ENCODE measurements around the gene HCN3. TPM values are rescaled to one million over a fixed set of nuclear protein-coding genes. Genes with fewer than 3 reads are reported as not detected.
A peak's percentile ranks its signal among the peaks of the same experiment; 100 is the strongest.

The HCN3 gene
- total and polyA plus RNA-seq, 2 donors (not counting 3 experiments of a cell fraction or from before 2014, with no cell fraction given) = 3.3 to 4.1 TPM

- Histone ChIP-seq H4K20me1 (replicated peaks; ENCODE audit: control insufficient read depth, extremely low read depth, insufficient read depth, low read length) (no peaks in the 10 kb centered on the region), H3K4me3 (replicated peaks in 1 of 3; ENCODE audit: insufficient read depth in 1 of 3, low read depth in 1 of 3, low read length in 3 of 3) (peak overlapping the region; percentile 51 to 74 (median 64)), H3K79me2 (ENCODE audit: control insufficient read depth, insufficient read depth, low read length) (peaks cover 17% of the 10 kb centered on the region), H3K27me3 (ENCODE audit: control insufficient read depth in 2 of 2, insufficient read depth in 2 of 2, low read length in 2 of 2) (no peaks in the 10 kb centered on the region), H3K9me3 (replicated peaks; ENCODE audit: control insufficient read depth, insufficient read depth, low read length) (no peaks in the 10 kb centered on the region), H3K4me1 (ENCODE audit: control insufficient read depth, extremely low read depth, insufficient read depth, low read length) (peaks cover 8% of the 10 kb centered on the region), H3K9ac (replicated peaks; ENCODE audit: extremely low read depth, insufficient read depth, low read length) (peak overlapping the region; percentile 61), H3K36me3 (ENCODE audit: control insufficient read depth in 2 of 2, extremely low read depth in 1 of 2, insufficient read depth in 2 of 2, low read length in 2 of 2) (peaks cover 4 to 25% of the 10 kb centered on the region in 2 experiments), H3K9me1 (replicated peaks; ENCODE audit: control insufficient read depth, extremely low read depth, insufficient read depth, low read length) (no peaks in the 10 kb centered on the region), H3K27ac (ENCODE audit: insufficient read depth, low read depth, low read length) (peak overlapping the region; percentile 6), H3K4me2 (ENCODE audit: insufficient read depth, low read length) (peak overlapping the region; percentile 76), H2AFZ (ENCODE audit: low read depth, low read length) (peak overlapping the region; percentile 47)
- no peak for FAIRE-seq
- peak; percentile 12 for DNase-seq (ENCODE audit: low read depth, low spot score)
- TF ChIP-seq EZH2 (IDR thresholded peaks at IDR 0.05; ENCODE audit: borderline replicate concordance, low read depth, low read length, severe bottlenecking) = no peak
- no peak for TF ChIP-seq FOS (IDR thresholded peaks at IDR 0.05; ENCODE audit: borderline replicate concordance, insufficient read depth, low read length)
- TF ChIP-seq JUN (IDR thresholded peaks at IDR 0.05; ENCODE audit: borderline replicate concordance, insufficient read depth, insufficient read length, low read depth) = no peak
- no peak for TF ChIP-seq CTCF (IDR thresholded peaks at IDR 0.05; ENCODE audit: extremely low read depth in 1 of 2, insufficient read depth in 1 of 2, low read depth in 1 of 2, low read length in 2 of 2)
- TF ChIP-seq MYC (IDR thresholded peaks at IDR 0.05; ENCODE audit: low read depth, low read length) = no peak
- TF ChIP-seq POLR2A (IDR thresholded peaks at IDR 0.05; ENCODE audit: low read depth, low read length) = no peak
- TF ChIP-seq MAX (IDR thresholded peaks at IDR 0.05; ENCODE audit: insufficient read depth, insufficient read length) = no peak
- no peak for TF ChIP-seq GATA2 (IDR thresholded peaks at IDR 0.05; ENCODE audit: insufficient read depth, insufficient read length, low read depth, low read length)
- no peak for TF ChIP-seq POLR2AphosphoS5 (IDR thresholded peaks at IDR 0.05; ENCODE audit: insufficient read depth, low read depth, low read length)
- dilution Hi-C loops (cut with MboI; ENCODE audit: extremely low pct_ligation_motif_present, low sequenced_read_pairs) (no loop called here), intact Hi-C loops (cut with micrococcal nuclease) (no loop called here)
- CTCF ChIA-PET = interaction anchor here (1.0 to 1.9 kb wide), 6 partner anchors 11 to 387 kb away, joined by 4 to 18 read pairs (median 4); partner anchors contain the start of genes CLK2 and HCN3
- POLR2A ChIA-PET = no interaction called here
- BruUV-seq (replicated peaks) = no TSS peak
These were observed 15.8 kb upstream of the HCN3 start for GRCh38 chr1:155261493-155261851.
